Colonic mucosa (tissue), 4 donors: ENCODE data around the gene OR6C68. TPM values are rescaled to one million over a fixed set of nuclear protein-coding genes. Genes with fewer than 3 reads are reported as not detected.

ENCODE experiments used
- DNase-seq: peaks from one replicate; pipeline ENCODE4 v3.0.0-alpha.2; 2020
- H3K27ac ChIP-seq: fragments of 200-600 bp; one replicate; pipeline ENCODE4 v1.8.0; 2021
- H3K27me3 ChIP-seq: fragments of 200-600 bp; one replicate; pipeline ENCODE4 v1.8.0; 2021
- H3K36me3 ChIP-seq: fragments of 200-600 bp; one replicate; pipeline ENCODE4 v1.8.0; 2021
- H3K4me1 ChIP-seq: fragments of 200-600 bp; one replicate; pipeline ENCODE4 v1.8.0; 2021; ENCODE audit warnings: mild to moderate bottlenecking
- H3K4me3 ChIP-seq: fragments of 200-600 bp; one replicate; pipeline ENCODE4 v1.8.0; 2021
- H3K9ac ChIP-seq, 2 donors: one replicate each; pipeline ENCODE4 v1.7.0; 2013; ENCODE audit warnings: control low read depth in 2 of 2, low read depth in 2 of 2, low read length in 2 of 2
- H3K9me3 ChIP-seq: fragments of 200-600 bp; one replicate; pipeline ENCODE4 v1.8.0; 2021
- CTCF ChIP-seq: fragments of 200-600 bp; IDR thresholded peaks from one replicate; pipeline ENCODE4 v1.8.0; 2022; ENCODE audit warnings: antibody characterized with exemption, mild to moderate bottlenecking
- intact Hi-C: fragments of 100-400 bp; cut with DNase I; formaldehyde crosslinking; loops from one replicate; pipeline ENCODE4 v1.14.1; 2022
- total RNA-seq, 2 donors: library from RNA; stranded (reverse); fragmentation: NEBNext Ultra II Directional in 1 of 2; extraction: Animal tissue kit (Norgen Biotek cat#: 25700) in 1 of 2; gene quantifications; one replicate each; pipeline ENCODE4 v1.2.1, GENCODE V29; 2021
- donor health status: healthy.
- donor health status: DM: no; HTN: no; CAD: no.
- donor health status: DM: no; HTN: no; CAD: no.

OR6C68 gene
- total RNA-seq, 2 donors from 2014 or later = not detected

GRCh38 chr12:55495490-55495889, 3.3 kb downstream of the OR6C68 start:
- no peak for TF ChIP-seq CTCF
- no peaks in the 10 kb centered on the region for H3K4me1 ChIP-seq

GRCh38 chr12:55499231-55499630, 7.1 kb downstream of the OR6C68 start:
- no peaks in the 10 kb centered on the region for H3K9me3 ChIP-seq
- intact Hi-C loops = no loop called here
- no peaks in the 10 kb centered on the region for H3K4me1 ChIP-seq
- H3K4me3 ChIP-seq = no peak overlapping the region
- no peak for TF ChIP-seq CTCF
- H3K27me3 ChIP-seq = no peaks in the 10 kb centered on the region
- DNase-seq = no peak
- H3K36me3 ChIP-seq = no peaks in the 10 kb centered on the region
- no peak overlapping the region for H3K27ac ChIP-seq
- no peak overlapping the region for H3K9ac ChIP-seq

More at GRCh38 chr12:55495490-55495889, 3.3 kb downstream of the OR6C68 start:
- Histone ChIP-seq H3K27me3 (no peaks in the 10 kb centered on the region), H3K9me3 (no peaks in the 10 kb centered on the region), H3K9ac (no peak overlapping the region), H3K36me3 (no peaks in the 10 kb centered on the region), H3K4me3 (no peak overlapping the region), H3K27ac (no peak overlapping the region)
- no peak for DNase-seq
- intact Hi-C loops = no loop called here

GRCh38 chr12:55499810-55500252, 7.7 kb downstream of the OR6C68 start:
- Histone ChIP-seq H3K36me3 (no peaks in the 10 kb centered on the region), H3K27me3 (no peaks in the 10 kb centered on the region), H3K4me1 (no peaks in the 10 kb centered on the region), H3K27ac (no peak overlapping the region), H3K4me3 (no peak overlapping the region), H3K9ac (no peak overlapping the region), H3K9me3 (no peaks in the 10 kb centered on the region)
- peak; percentile 34 for DNase-seq
- intact Hi-C loops = no loop called here
- no peak for TF ChIP-seq CTCF

- Histone ChIP-seq H3K27ac (no peak overlapping the region), H3K27me3 (no peaks in the 10 kb centered on the region), H3K4me1 (no peaks in the 10 kb centered on the region), H3K9ac (no peak overlapping the region), H3K9me3 (no peaks in the 10 kb centered on the region), H3K36me3 (no peaks in the 10 kb centered on the region), H3K4me3 (no peak overlapping the region)
- intact Hi-C loops = no loop called here
- no peak for DNase-seq
- TF ChIP-seq CTCF = no peak
Observed at GRCh38 chr12:55501601-55502000, 9.4 kb downstream of the OR6C68 start.

GRCh38 chr12:55515696-55516095, 23.5 kb downstream of the OR6C68 start:
- H3K27ac ChIP-seq = no peak overlapping the region
- no peaks in the 10 kb centered on the region for H3K9me3 ChIP-seq
- no peak overlapping the region for H3K9ac ChIP-seq
- TF ChIP-seq CTCF = no peak
- H3K4me3 ChIP-seq = no peak overlapping the region
- H3K36me3 ChIP-seq = no peaks in the 10 kb centered on the region
- H3K4me1 ChIP-seq = no peaks in the 10 kb centered on the region
- no peak for DNase-seq
- intact Hi-C loops = no loop called here
- no peaks in the 10 kb centered on the region for H3K27me3 ChIP-seq

- H3K36me3 ChIP-seq = no peaks in the 10 kb centered on the region
- no peak for DNase-seq
- H3K9me3 ChIP-seq = no peaks in the 10 kb centered on the region
- no peaks in the 10 kb centered on the region for H3K27me3 ChIP-seq
- no peaks in the 10 kb centered on the region for H3K4me1 ChIP-seq
- no peak overlapping the region for H3K27ac ChIP-seq
- H3K9ac ChIP-seq = no peak overlapping the region
- H3K4me3 ChIP-seq = no peak overlapping the region
- TF ChIP-seq CTCF = no peak
- intact Hi-C loops = no loop called here
Observed at GRCh38 chr12:55516391-55516790, 24.2 kb downstream of the OR6C68 start.
